Spleen (tissue), 7 donors: ENCODE data around the gene OR2T12.
"Not testable (repeated sequence)": the region's sequence is repeated elsewhere in the genome, so short reads cannot be mapped to it uniquely, and the experiment has no call there.

Experiments
- CTCF ChIP-seq, 11 experiments: fragments of 200-600 bp in 7 of 11; fragments of 450-650 bp in 4 of 11; sonication (generic) in 4 of 11; IDR thresholded peaks in 8 of 11; conservative IDR thresholded peaks in 3 of 11; 1 replicate in 7 of 11; 2 replicates in 4 of 11; pipeline versions ENCODE4 v1.4.0 to v1.8.0; 2016 to 2021; ENCODE audit warnings: antibody characterized with exemption in 11 of 11, inconsistent platforms in 4 of 11, mild to moderate bottlenecking in 1 of 11
- POLR2A ChIP-seq, 3 donors: fragments of 450-650 bp; IDR thresholded peaks; one replicate each; pipeline ENCODE4 v1.5.1; 2017; ENCODE audit warnings: antibody characterized with exemption in 3 of 3, mild to moderate bottlenecking in 1 of 3
- donor health status: DM: no; HTN: no; CAD: no; lungs with moderate emphysema.
- donor health status: DM: no; HTN: no; CAD: no.
- donor health status: DM: no; HTN: no; CAD: no.

- not testable (repeated sequence) for TF ChIP-seq CTCF (IDR thresholded peaks at IDR 0.05 in 8 of 11, conservative IDR thresholded peaks at IDR 0.05 in 3 of 11); POLR2A (IDR thresholded peaks at IDR 0.05)
Observed at GRCh38 chr1:248259309-248259708, 43.9 kb downstream of the OR2T12 start.
